ENCODE results near the gene LHX5.

Gene LHX5

DNA sequence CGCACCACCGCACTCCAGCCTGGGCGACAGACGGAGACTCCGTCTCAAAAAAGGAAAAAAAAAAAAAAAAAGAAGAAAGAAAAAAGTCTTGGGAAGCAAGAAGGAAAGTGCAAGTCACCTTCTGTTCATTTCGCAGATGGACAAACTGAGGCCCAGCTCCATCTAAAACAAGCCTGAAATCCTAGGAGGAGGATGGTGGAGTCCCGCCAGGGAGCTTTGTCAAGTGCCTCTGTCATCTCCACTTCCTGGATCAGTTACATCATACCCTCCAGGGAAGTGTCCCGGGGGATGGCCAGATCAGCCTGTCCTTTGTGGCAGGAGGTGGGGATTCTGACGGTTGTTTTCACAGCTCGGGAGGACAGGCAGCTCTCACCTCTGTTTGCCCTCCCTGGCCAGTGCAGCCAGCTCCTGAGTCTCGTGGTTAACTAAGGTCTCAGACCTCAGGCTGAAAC, 58.2 kb downstream of the LHX5 start:
- no peak for DNase-seq (ENCODE audit: low read depth in 2 of 2)

All from stimulated activated CD4-positive, alpha-beta T cell treated with anti-CD3 and anti-CD28 coated beads, Interleukin-1b, Interleukin-23, amount 100 ng/mL, for 4 hours (primary cell).